ENCODE data around the gene PDE4D.

DNA sequence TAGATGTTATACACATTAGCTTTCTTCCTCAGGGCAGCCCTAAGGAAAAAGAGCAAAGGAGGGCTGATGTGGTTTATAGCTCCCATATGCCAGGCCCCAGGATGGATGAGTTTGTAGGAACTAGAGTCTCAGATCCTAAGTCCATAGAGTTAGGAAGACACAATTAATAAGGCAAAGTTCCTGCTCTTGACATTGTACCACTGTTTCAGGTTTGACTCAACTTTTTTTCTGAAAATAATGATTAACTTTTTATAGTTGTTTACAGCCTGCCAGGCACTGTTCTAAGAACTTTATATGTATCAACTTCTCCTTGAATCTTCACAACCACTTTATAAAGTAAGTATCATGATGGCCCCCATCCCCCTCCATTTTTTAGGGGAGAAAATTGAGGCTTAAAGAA lies 339.5 kb downstream of the PDE4D start:
- TF ChIP-seq, protein P1, sequence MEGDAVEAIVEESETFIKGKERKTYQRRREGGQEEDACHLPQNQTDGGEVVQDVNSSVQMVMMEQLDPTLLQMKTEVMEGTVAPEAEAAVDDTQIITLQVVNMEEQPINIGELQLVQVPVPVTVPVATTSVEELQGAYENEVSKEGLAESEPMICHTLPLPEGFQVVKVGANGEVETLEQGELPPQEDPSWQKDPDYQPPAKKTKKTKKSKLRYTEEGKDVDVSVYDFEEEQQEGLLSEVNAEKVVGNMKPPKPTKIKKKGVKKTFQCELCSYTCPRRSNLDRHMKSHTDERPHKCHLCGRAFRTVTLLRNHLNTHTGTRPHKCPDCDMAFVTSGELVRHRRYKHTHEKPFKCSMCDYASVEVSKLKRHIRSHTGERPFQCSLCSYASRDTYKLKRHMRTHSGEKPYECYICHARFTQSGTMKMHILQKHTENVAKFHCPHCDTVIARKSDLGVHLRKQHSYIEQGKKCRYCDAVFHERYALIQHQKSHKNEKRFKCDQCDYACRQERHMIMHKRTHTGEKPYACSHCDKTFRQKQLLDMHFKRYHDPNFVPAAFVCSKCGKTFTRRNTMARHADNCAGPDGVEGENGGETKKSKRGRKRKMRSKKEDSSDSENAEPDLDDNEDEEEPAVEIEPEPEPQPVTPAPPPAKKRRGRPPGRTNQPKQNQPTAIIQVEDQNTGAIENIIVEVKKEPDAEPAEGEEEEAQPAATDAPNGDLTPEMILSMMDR (IDR thresholded peaks at IDR 0.05; ENCODE audit: insufficient read depth, low read depth, low read length): no peak
- no peak for TF ChIP-seq EZH2 (IDR thresholded peaks at IDR 0.05; ENCODE audit: insufficient read depth, low read length)

All from astrocyte (in vitro differentiated cells and primary cell).